Measurements from ENCODE around the gene HSP90AB1. TPM values are rescaled to one million over a fixed set of nuclear protein-coding genes. Genes with fewer than 3 reads are reported as not detected.

Gene HSP90AB1
- total RNA-seq, 1 donor from 2014 or later: 1,294 TPM

DNA sequence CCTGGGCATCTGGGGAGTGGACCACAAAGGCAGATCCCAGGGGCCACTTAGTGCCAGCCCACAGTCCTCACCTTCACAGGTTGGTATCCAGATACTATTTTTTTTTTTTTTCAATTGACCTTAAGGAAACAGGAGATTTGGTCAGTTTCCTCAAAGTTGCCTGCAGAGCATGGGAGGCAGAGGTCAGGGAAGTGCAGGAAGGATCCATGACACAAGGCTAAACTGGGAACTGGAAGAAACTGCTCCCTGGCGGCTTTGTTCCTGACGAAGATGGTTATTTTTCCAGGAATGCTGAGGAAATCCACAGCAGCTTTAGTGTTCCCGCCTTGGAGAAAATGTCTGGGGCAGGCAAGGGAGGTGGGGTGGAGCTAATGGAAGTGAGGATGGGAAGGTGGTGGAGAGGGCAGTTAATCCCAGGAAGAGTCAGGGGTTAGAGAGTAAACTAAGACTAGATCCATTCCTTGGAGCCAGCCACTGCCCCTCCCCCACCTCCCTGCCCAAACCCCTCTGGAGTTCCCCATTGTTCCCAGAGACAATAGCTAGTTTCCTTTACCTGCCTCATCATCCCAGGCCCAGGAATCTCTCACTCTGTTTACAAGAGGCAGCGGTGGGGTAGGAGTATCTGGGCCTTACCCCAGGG lies 44.4 kb upstream of the HSP90AB1 start:
- DNase-seq (ENCODE audit: low read depth): no peak
- no peak overlapping the region for H3K4me3 ChIP-seq (ENCODE audit: low read depth, low read length)
- no peaks in the 10 kb centered on the region for H3K36me3 ChIP-seq (ENCODE audit: control insufficient read depth, insufficient read depth, low read length)
- no peak for TF ChIP-seq CTCF (IDR thresholded peaks at IDR 0.05; ENCODE audit: insufficient read depth, low read length, poor library complexity, severe bottlenecking)
- no peaks in the 10 kb centered on the region for H3K27me3 ChIP-seq (ENCODE audit: control insufficient read depth, insufficient read depth, low read length)

DNA sequence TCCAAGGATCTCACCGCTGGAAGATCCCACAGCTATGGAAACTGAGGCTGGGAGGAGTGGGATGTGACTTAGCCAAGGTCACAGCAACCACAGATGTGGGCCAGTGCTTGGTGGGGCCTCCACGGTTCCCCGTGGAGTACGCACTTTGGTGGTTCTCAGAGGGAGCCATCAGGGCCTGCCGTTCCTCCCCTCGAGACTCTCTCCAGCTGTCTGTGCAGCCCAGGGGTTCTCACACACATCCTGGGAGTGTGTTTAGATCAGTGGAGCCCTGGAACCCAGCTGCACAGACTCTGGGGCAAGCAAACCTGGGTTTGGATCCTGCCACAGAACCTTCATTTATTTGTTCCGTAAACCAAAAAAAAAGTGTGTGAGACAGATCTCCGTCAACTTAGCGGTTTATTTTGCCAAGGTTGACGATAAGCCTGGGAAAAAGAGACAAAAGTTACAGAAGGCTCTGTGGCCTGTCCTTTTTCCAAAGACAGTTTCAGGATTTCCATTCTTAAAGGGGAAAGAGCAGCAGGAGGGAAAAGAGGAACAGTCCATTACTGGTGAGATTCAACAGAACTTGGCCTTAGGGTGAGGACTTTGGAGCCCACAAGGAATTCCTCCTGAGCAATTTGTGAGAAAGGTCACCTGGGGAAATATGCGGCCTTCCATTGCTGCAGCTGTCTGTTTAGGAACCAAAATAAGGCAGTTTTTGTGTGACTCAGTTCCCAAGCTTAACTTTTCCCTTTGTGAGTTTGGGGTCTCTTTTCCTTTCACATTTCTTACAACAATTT lies 43.7 kb upstream of the HSP90AB1 start:
- TF ChIP-seq CTCF (IDR thresholded peaks at IDR 0.05; ENCODE audit: insufficient read depth, low read length, poor library complexity, severe bottlenecking): no peak
- DNase-seq (ENCODE audit: low read depth): no peak
- H3K27me3 ChIP-seq (ENCODE audit: control insufficient read depth, insufficient read depth, low read length): no peaks in the 10 kb centered on the region
- H3K36me3 ChIP-seq (ENCODE audit: control insufficient read depth, insufficient read depth, low read length): no peaks in the 10 kb centered on the region
- no peak overlapping the region for H3K4me3 ChIP-seq (ENCODE audit: low read depth, low read length)

DNA sequence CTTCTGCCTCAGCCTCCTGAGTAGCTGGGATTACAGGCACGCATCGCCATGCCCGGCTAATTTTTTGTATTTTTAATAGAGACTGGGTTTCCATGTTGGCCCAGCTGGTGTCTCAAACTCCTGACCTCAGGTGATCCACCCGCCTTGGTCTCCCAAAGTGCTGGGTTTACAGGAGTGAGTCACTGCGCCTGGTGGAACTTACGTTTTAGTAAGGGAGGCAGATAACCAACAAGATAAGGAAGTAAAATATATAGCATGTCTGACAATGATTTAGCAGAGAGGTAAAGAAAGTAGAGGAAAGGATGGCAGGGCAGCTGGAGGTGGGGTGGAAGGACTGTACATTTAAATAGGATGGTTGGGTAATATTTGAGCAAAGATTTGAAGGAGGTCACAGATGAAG lies 42.9 kb upstream of the HSP90AB1 start:
- no peak for TF ChIP-seq CTCF (IDR thresholded peaks at IDR 0.05; ENCODE audit: insufficient read depth, low read length, poor library complexity, severe bottlenecking)
- Histone ChIP-seq H3K4me3 (ENCODE audit: low read depth, low read length) (no peak overlapping the region), H3K36me3 (ENCODE audit: control insufficient read depth, insufficient read depth, low read length) (no peaks in the 10 kb centered on the region), H3K27me3 (ENCODE audit: control insufficient read depth, insufficient read depth, low read length) (no peaks in the 10 kb centered on the region)
- no peak for DNase-seq (ENCODE audit: low read depth)

DNA sequence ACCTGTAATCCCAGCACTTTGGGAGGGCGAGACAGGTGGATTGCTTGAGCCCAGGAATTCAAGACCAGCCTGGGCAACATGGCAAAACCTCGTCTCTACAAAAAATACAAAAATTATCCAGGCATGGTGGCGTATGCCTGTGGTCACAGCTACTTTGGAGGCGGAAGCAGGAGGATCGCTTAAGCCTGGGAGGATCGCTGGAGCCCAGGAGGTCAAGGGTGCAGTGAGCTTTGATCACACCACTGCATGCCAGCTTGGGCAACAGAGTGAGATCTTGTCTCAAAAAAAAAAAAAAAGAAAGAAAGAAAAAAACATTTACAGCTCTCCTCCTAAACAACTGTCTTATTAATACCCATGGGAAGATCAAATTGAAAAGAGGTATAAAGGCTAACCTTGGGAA lies 38.9 kb upstream of the HSP90AB1 start:
- no peak overlapping the region for H3K4me3 ChIP-seq (ENCODE audit: low read depth, low read length)
- H3K36me3 ChIP-seq (ENCODE audit: control insufficient read depth, insufficient read depth, low read length): no peaks in the 10 kb centered on the region
- no peaks in the 10 kb centered on the region for H3K27me3 ChIP-seq (ENCODE audit: control insufficient read depth, insufficient read depth, low read length)
- no peak for DNase-seq (ENCODE audit: low read depth)
- TF ChIP-seq CTCF (IDR thresholded peaks at IDR 0.05; ENCODE audit: insufficient read depth, low read length, poor library complexity, severe bottlenecking): no peak

GRCh38 chr6:44211284-44211683 lies 35.6 kb upstream of the HSP90AB1 start:
- no peak for TF ChIP-seq CTCF (IDR thresholded peaks at IDR 0.05; ENCODE audit: insufficient read depth, low read length, poor library complexity, severe bottlenecking)
- DNase-seq (ENCODE audit: low read depth): no peak
- Histone ChIP-seq H3K36me3 (ENCODE audit: control insufficient read depth, insufficient read depth, low read length) (no peaks in the 10 kb centered on the region), H3K4me3 (ENCODE audit: low read depth, low read length) (no peak overlapping the region), H3K27me3 (ENCODE audit: control insufficient read depth, insufficient read depth, low read length) (no peaks in the 10 kb centered on the region)

Measured in kidney epithelial cell (primary cell).